ENCODE results near the gene GPR26.
"Not testable (repeated sequence)": the region's sequence is repeated elsewhere in the genome, so short reads cannot be mapped to it uniquely, and the experiment has no call there.

Gene GPR26

DNA sequence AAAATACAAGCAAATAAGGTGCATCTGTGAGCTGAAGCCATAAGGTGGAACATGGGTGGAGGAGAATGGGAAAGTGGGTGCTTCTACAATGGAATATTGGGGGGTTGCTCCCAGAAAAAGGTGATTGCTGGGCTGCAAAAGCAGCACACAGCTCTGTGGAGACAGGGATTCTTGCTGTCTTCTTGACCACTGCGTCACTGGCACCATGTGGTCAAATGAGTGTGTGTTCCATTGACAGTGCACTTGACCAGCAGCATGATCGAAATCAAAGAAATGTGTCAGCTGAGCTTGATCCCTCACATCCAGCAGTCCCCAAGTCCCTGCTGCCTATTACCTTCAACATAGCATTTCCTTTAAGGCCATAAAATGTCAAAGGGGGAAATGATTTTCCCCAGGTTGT is 56.2 kb downstream of the GPR26 start:
- DNase-seq (ENCODE audit: low read depth) = no peak
- in situ Hi-C loops (cut with HindIII; ENCODE audit: low sequenced_read_pairs) = no loop called here
- no peak overlapping the region for H3K4me3 ChIP-seq (ENCODE audit: low read depth, low read length)
- no peak for TF ChIP-seq CTCF (IDR thresholded peaks at IDR 0.05; ENCODE audit: low read depth, low read length, missing control alignments)

DNA sequence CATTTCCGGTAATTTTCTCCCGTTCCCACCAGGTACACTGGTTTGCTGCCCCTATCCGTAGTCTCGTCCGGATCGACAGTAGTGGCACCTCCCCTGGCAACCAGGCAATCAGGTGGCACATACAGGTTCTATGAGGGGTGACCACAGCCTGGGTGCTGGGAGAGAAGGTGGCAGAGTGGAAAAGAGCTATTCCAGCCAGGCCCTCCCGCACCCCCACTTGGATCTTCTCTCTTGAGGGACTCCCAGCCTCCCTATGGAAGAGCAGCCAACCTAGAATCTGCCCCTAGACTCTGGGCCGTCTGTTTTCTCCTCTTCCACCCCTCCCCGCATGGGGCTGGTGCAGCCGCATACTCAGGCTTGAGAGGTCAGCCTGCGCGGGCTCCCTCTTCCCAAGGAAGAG is 58.6 kb downstream of the GPR26 start:
- H3K4me3 ChIP-seq (ENCODE audit: low read depth, low read length) = no peak overlapping the region
- TF ChIP-seq CTCF (IDR thresholded peaks at IDR 0.05; ENCODE audit: low read depth, low read length, missing control alignments) = no peak
- in situ Hi-C loops (cut with HindIII; ENCODE audit: low sequenced_read_pairs) = no loop called here
- no peak for DNase-seq (ENCODE audit: low read depth)

DNA sequence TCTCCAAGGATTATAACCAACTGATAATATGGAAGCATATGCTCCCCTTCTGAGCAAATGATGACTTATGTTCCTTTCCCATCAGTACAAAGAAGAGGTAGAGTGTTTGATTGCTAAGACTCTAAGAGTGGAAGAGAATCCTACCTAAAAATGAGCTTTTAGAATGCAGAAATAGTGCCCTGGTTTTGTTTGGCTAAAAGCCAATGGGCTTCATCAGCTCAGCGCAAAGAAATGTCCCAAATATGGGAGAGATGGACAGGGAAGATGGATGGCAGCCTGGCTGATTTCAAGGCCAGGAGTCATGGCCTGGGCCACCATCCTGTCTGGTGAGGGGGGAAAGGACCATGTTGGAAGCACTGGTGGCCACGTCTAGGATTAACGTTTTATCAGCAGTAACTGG is 60.2 kb downstream of the GPR26 start:
- no peak for TF ChIP-seq CTCF (IDR thresholded peaks at IDR 0.05; ENCODE audit: low read depth, low read length, missing control alignments)
- H3K4me3 ChIP-seq (ENCODE audit: low read depth, low read length) = no peak overlapping the region
- no peak for DNase-seq (ENCODE audit: low read depth)
- in situ Hi-C loops (cut with HindIII; ENCODE audit: low sequenced_read_pairs) = no loop called here

- DNase-seq (ENCODE audit: low read depth) = no peak
- no peak overlapping the region for H3K4me3 ChIP-seq (ENCODE audit: low read depth, low read length)
- TF ChIP-seq CTCF (IDR thresholded peaks at IDR 0.05; ENCODE audit: low read depth, low read length, missing control alignments) = no peak
- in situ Hi-C loops (cut with HindIII; ENCODE audit: low sequenced_read_pairs) = no loop called here
Measured at GRCh38 chr10:123726836-123727235, 60.7 kb downstream of the GPR26 start.

- no peak for DNase-seq (ENCODE audit: low read depth)
- in situ Hi-C loops (cut with HindIII; ENCODE audit: low sequenced_read_pairs) = no loop called here
Measured at GRCh38 chr10:123729523-123729922, 63.4 kb downstream of the GPR26 start.

GRCh38 chr10:123736917-123737316 is 70.8 kb downstream of the GPR26 start:
- in situ Hi-C loops (cut with HindIII; ENCODE audit: low sequenced_read_pairs); H3K4me3 ChIP-seq (ENCODE audit: low read depth, low read length); DNase-seq (ENCODE audit: low read depth): not testable (repeated sequence)

More at GRCh38 chr10:123729523-123729922, 63.4 kb downstream of the GPR26 start:
- no peak overlapping the region for H3K4me3 ChIP-seq (ENCODE audit: low read depth, low read length)
- TF ChIP-seq CTCF (IDR thresholded peaks at IDR 0.05; ENCODE audit: low read depth, low read length, missing control alignments) = no peak

DNA sequence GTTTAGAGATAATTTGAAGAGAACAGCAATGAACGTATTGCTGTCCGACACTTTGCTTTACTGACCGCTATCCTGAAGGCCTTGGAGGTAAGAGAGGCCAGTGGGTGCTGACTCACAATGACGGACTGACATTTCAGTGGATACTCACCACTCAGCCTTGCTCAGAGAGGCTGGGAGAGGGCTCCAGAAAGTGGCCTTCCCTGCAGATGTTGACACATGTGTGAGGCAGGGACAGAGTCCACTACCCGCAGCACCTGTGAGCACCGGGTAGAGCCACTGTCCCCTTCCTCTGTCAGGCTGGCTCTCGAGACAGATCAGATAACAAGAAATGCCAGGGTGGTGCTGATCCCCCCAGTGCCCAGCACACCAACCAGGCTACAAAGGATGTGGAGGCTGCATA is 75.0 kb downstream of the GPR26 start:
- H3K4me3 ChIP-seq (ENCODE audit: low read depth, low read length) = no peak overlapping the region
- in situ Hi-C loops (cut with HindIII; ENCODE audit: low sequenced_read_pairs) = no loop called here
- no peak for TF ChIP-seq CTCF (IDR thresholded peaks at IDR 0.05; ENCODE audit: low read depth, low read length, missing control alignments)
- no peak for DNase-seq (ENCODE audit: low read depth)
